CD14-positive monocyte (primary cell): ENCODE data around the gene CIRBP. TPM values are rescaled to one million over a fixed set of nuclear protein-coding genes. Genes with fewer than 3 reads are reported as not detected.

Source experiments
- DNase-seq, 3 donors: peaks; one replicate each; pipeline ENCODE4 v3.0.0-alpha.2; 2011 to 2022
- H2AFZ ChIP-seq: 2 replicates; pipeline ENCODE4 v1.6.0; 2012; ENCODE audit warnings: mild to moderate bottlenecking, low read depth, low read length, inconsistent platforms; ENCODE audit not compliant: insufficient read depth, poor library complexity, severe bottlenecking
- H3K27ac ChIP-seq, 2 donors: 1 replicate in 1 of 2; 2 replicates in 1 of 2; pipeline ENCODE4 v1.5.1; 2012 to 2013; ENCODE audit warnings: low read length in 2 of 2, control low read depth in 1 of 2, inconsistent platforms in 1 of 2, low read depth in 1 of 2, mild to moderate bottlenecking in 1 of 2
- H3K27me3 ChIP-seq, 2 donors: one replicate each; pipeline versions ENCODE4 v1.6.0 to v1.6.1; 2011 to 2013; ENCODE audit warnings: low read length in 2 of 2; ENCODE audit not compliant: control insufficient read depth in 2 of 2, insufficient read depth in 2 of 2
- H3K36me3 ChIP-seq, 2 donors: replicated peaks in 1 of 2; 1 replicate in 1 of 2; 2 replicates in 1 of 2; pipeline versions ENCODE4 v1.5.1 to v1.6.1; 2012 to 2013; ENCODE audit warnings: low read length in 2 of 2, control low read depth in 1 of 2, inconsistent platforms in 1 of 2, mild to moderate bottlenecking in 1 of 2; ENCODE audit not compliant: insufficient read depth in 2 of 2, control insufficient read depth in 1 of 2
- H3K4me1 ChIP-seq, 2 donors: 1 replicate in 1 of 2; 2 replicates in 1 of 2; pipeline versions ENCODE4 v1.5.1 to v1.6.1; 2012 to 2013; ENCODE audit warnings: low read length in 2 of 2, control low read depth in 1 of 2, inconsistent platforms in 1 of 2, mild to moderate bottlenecking in 1 of 2, moderate library complexity in 1 of 2; ENCODE audit not compliant: insufficient read depth in 2 of 2, control insufficient read depth in 1 of 2
- H3K4me2 ChIP-seq: replicated peaks from 2 replicates; pipeline ENCODE3; 2012; ENCODE audit warnings: low read length, moderate library complexity, mild to moderate bottlenecking; ENCODE audit not compliant: poor library complexity, severe bottlenecking; ENCODE audit errors: extremely low read depth
- H3K4me3 ChIP-seq, 3 experiments: fragments of 200-600 bp in 1 of 3; sonication (generic) in 1 of 3; replicated peaks in 1 of 3; 1 replicate in 2 of 3; 2 replicates in 1 of 3; pipeline ENCODE4 v1.5.1; 2011 to 2013; ENCODE audit warnings: low read length in 3 of 3, mild to moderate bottlenecking in 3 of 3, control low read depth in 2 of 3, low read depth in 2 of 3, inconsistent platforms in 1 of 3, moderate library complexity in 1 of 3
- H3K79me2 ChIP-seq: 2 replicates; pipeline ENCODE4 v1.6.0; 2012; ENCODE audit warnings: mild to moderate bottlenecking, control low read depth, inconsistent platforms, low read length, moderate library complexity; ENCODE audit not compliant: insufficient read depth
- H3K9ac ChIP-seq: 2 replicates; pipeline ENCODE4 v1.6.0; 2017; ENCODE audit warnings: low read length, mild to moderate bottlenecking; ENCODE audit not compliant: insufficient read depth, poor library complexity, severe bottlenecking
- H3K9me3 ChIP-seq, 2 donors: replicated peaks in 1 of 2; 1 replicate in 1 of 2; 2 replicates in 1 of 2; pipeline versions ENCODE4 v1.5.1 to v1.6.1; 2012 to 2013; ENCODE audit warnings: low read length in 2 of 2, control low read depth in 1 of 2; ENCODE audit not compliant: control insufficient read depth in 1 of 2, insufficient read depth in 1 of 2
- H4K20me1 ChIP-seq: 2 replicates; pipeline ENCODE4 v1.6.0; 2012; ENCODE audit warnings: mild to moderate bottlenecking, low read length, control low read depth, moderate library complexity; ENCODE audit not compliant: insufficient read depth
- H3K27ac Mint-ChIP-seq, 7 donors: one replicate each; pipeline ENCODE4 v1.8.0; 2020; ENCODE audit warnings: mild to moderate bottlenecking in 7 of 7, mixed read lengths in 7 of 7, moderate library complexity in 6 of 7, inconsistent platforms in 2 of 7
- H3K27me3 Mint-ChIP-seq, 3 donors: one replicate each; pipeline ENCODE4 v1.8.0; 2021 to 2022; ENCODE audit warnings: low read depth in 3 of 3, mild to moderate bottlenecking in 3 of 3, mixed read lengths in 3 of 3, moderate library complexity in 3 of 3, inconsistent platforms in 1 of 3
- H3K36me3 Mint-ChIP-seq, 2 donors: one replicate each; pipeline ENCODE4 v1.8.0; 2020; ENCODE audit warnings: mixed read lengths in 2 of 2, inconsistent platforms in 1 of 2, mild to moderate bottlenecking in 1 of 2
- H3K4me1 Mint-ChIP-seq: one replicate; pipeline ENCODE4 v1.8.0; 2020; ENCODE audit warnings: mild to moderate bottlenecking, mixed read lengths
- H3K4me3 Mint-ChIP-seq, 2 donors: one replicate each; pipeline ENCODE4 v1.8.0; 2020; ENCODE audit warnings: mild to moderate bottlenecking in 2 of 2, mixed read lengths in 2 of 2, moderate library complexity in 1 of 2
- H3K9me3 Mint-ChIP-seq, 7 donors: one replicate each; pipeline ENCODE4 v1.8.0; 2020 to 2022; ENCODE audit warnings: mixed read lengths in 7 of 7, mild to moderate bottlenecking in 6 of 7, moderate library complexity in 6 of 7, inconsistent platforms in 2 of 7
- CTCF ChIP-seq: fragments of 200-600 bp; IDR thresholded peaks from one replicate; pipeline ENCODE4 v1.8.0; 2022; ENCODE audit warnings: antibody characterized with exemption, mild to moderate bottlenecking
- WGBS: methylation state at CpG from one replicate; pipeline ENCODE4 v1.1.5; 2013; ENCODE audit warnings: missing lambda C conversion rate; ENCODE audit not compliant: insufficient coverage; 5-methylcytosine and 5-hydroxymethylcytosine counted together
- intact Hi-C, 2 donors: fragments of 100-400 bp; cut with micrococcal nuclease; formaldehyde crosslinking; loops; one replicate each; pipeline versions ENCODE4 v1.15.0 to v1.15.1; 2023
- polyA plus RNA-seq, 3 donors: library from polyadenylated mRNA; depleted of rRNA in 1 of 3; unstranded in 2 of 3; stranded (reverse) in 1 of 3; fragments of 300-500 nt in 2 of 3; fragments of >200 nt in 1 of 3; fragmentation: Illumina TruSeq in 2 of 3; gene quantifications; 1 replicate in 2 of 3; 2 replicates in 1 of 3; pipeline ENCODE4 v1.2.3, GENCODE V29; 2012 to 2021

Gene CIRBP
- polyA plus RNA-seq, 3 donors: 39.6 to 600 (median 51.1) TPM

- Mint-ChIP-seq H3K27me3 (peaks cover 12 to 40% (median 27%) of the 10 kb centered on the region in 3 donors), H3K4me1 (peaks cover 7% of the 10 kb centered on the region), H3K36me3 (no peaks in the 10 kb centered on the region), H3K9me3 (peaks cover 0 to 8% (median 0%) of the 10 kb centered on the region in 7 donors), H3K4me3 (peak overlapping the region in 1 of 2 donors; percentile 26), H3K27ac (no peak overlapping the region)
- Histone ChIP-seq H3K36me3 (no peaks in the 10 kb centered on the region), H3K4me2 (no peak overlapping the region), H3K4me1 (peaks cover 7 to 8% of the 10 kb centered on the region in 2 donors), H3K9me3 (no peaks in the 10 kb centered on the region), H3K9ac (no peak overlapping the region), H3K4me3 (no peak overlapping the region), H3K27ac (no peak overlapping the region), H3K79me2 (no peaks in the 10 kb centered on the region), H3K27me3 (peaks cover 0 to 12% of the 10 kb centered on the region in 2 donors), H2AFZ (no peak overlapping the region), H4K20me1 (no peaks in the 10 kb centered on the region)
- intact Hi-C loops: no loop called here
- 90% methylated on average over 17 of the region's 24 CpGs for WGBS
- TF ChIP-seq CTCF: no peak
- DNase-seq: no peak
Observed at GRCh38 chr19:1296575-1297271, 27.6 kb downstream of the CIRBP start.

GRCh38 chr19:1298235-1298634, 29.1 kb downstream of the CIRBP start:
- Histone ChIP-seq H3K4me2 (no peak overlapping the region), H3K4me3 (no peak overlapping the region), H4K20me1 (no peaks in the 10 kb centered on the region), H3K4me1 (peaks cover 7 to 8% of the 10 kb centered on the region in 2 donors), H3K27me3 (peaks cover 0 to 12% of the 10 kb centered on the region in 2 donors), H3K9me3 (no peaks in the 10 kb centered on the region), H2AFZ (no peak overlapping the region), H3K79me2 (no peaks in the 10 kb centered on the region), H3K9ac (no peak overlapping the region), H3K27ac (no peak overlapping the region), H3K36me3 (no peaks in the 10 kb centered on the region)
- no peak overlapping the region for H3K27ac Mint-ChIP-seq
- DNase-seq: no peak
- H3K4me3 Mint-ChIP-seq: no peak overlapping the region
- peaks cover 7% of the 10 kb centered on the region for H3K4me1 Mint-ChIP-seq
- TF ChIP-seq CTCF: no peak
- H3K27me3 Mint-ChIP-seq: peaks cover 11 to 33% (median 19%) of the 10 kb centered on the region in 3 donors
- intact Hi-C loops: no loop called here
- H3K36me3 Mint-ChIP-seq: no peaks in the 10 kb centered on the region
- peaks cover 0 to 8% (median 0%) of the 10 kb centered on the region in 7 donors for H3K9me3 Mint-ChIP-seq
- WGBS: 96% methylated on average over 5 of the region's 8 CpGs
